Keratinocyte (primary cell): Measurements from ENCODE around the gene DHCR7. TPM values are rescaled to one million over a fixed set of nuclear protein-coding genes. Genes with fewer than 3 reads are reported as not detected.

ENCODE experiments used
- DNase-seq: peaks from one replicate; pipeline ENCODE4 v3.0.0-alpha.2; 2011; ENCODE audit warnings: low read depth, missing footprints, low spot score
- FAIRE-seq: peaks from 2 replicates; lab custom pipeline; 2011; peaks lifted over from hg19 to GRCh38; lab: Jason Lieb, UNC
- H2AFZ ChIP-seq: 2 replicates; pipeline ENCODE4 v1.6.0; 2012; ENCODE audit warnings: low read length, control low read depth, inconsistent platforms; ENCODE audit not compliant: control insufficient read depth
- H3K27ac ChIP-seq: 2 replicates; pipeline ENCODE4 v1.5.1; 2011; ENCODE audit warnings: low read length; ENCODE audit not compliant: control insufficient read depth, insufficient read depth
- H3K27me3 ChIP-seq: 3 replicates; pipeline ENCODE4 v1.6.0; 2011; ENCODE audit warnings: low read length; ENCODE audit not compliant: control insufficient read depth, insufficient read depth; ENCODE audit errors: extremely low read depth
- H3K36me3 ChIP-seq, 2 experiments: 2 replicates in 1 of 2; 3 replicates in 1 of 2; pipeline ENCODE4 v1.5.1; 2011; ENCODE audit warnings: low read length in 2 of 2, mild to moderate bottlenecking in 1 of 2; ENCODE audit not compliant: control insufficient read depth in 2 of 2, insufficient read depth in 2 of 2; ENCODE audit errors: extremely low read depth in 1 of 2
- H3K4me1 ChIP-seq: 3 replicates; pipeline ENCODE4 v1.5.1; 2011; ENCODE audit warnings: low read length; ENCODE audit not compliant: control insufficient read depth, insufficient read depth; ENCODE audit errors: extremely low read depth
- H3K4me2 ChIP-seq: 3 replicates; pipeline ENCODE4 v1.6.0; 2011; ENCODE audit warnings: low read depth, low read length; ENCODE audit not compliant: control insufficient read depth, insufficient read depth; ENCODE audit errors: extremely low read depth
- H3K4me3 ChIP-seq, 3 experiments: fragments of 200-600 bp in 1 of 3; sonication (generic) in 1 of 3; 2 replicates in 2 of 3; 3 replicates in 1 of 3; pipeline ENCODE4 v1.5.1; 2011 to 2016; ENCODE audit warnings: low read length in 3 of 3, mild to moderate bottlenecking in 3 of 3, control low read depth in 2 of 3, inconsistent platforms in 1 of 3, low read depth in 1 of 3, mixed read lengths in 1 of 3, mixed run types in 1 of 3, moderate library complexity in 1 of 3; ENCODE audit not compliant: control insufficient read depth in 2 of 3, insufficient read depth in 2 of 3; ENCODE audit errors: extremely low read depth in 1 of 3
- H3K79me2 ChIP-seq: 2 replicates; pipeline ENCODE4 v1.6.0; 2012; ENCODE audit warnings: low read length; ENCODE audit not compliant: control insufficient read depth, insufficient read depth
- H3K9ac ChIP-seq: 3 replicates; pipeline ENCODE4 v1.6.0; 2011; ENCODE audit warnings: low read length; ENCODE audit not compliant: control insufficient read depth, insufficient read depth; ENCODE audit errors: extremely low read depth
- H3K9me1 ChIP-seq: 3 replicates; pipeline ENCODE4 v1.6.0; 2011; ENCODE audit warnings: low read length; ENCODE audit not compliant: control insufficient read depth, insufficient read depth; ENCODE audit errors: extremely low read depth
- H3K9me3 ChIP-seq: 2 replicates; pipeline ENCODE4 v1.5.1; 2012; ENCODE audit warnings: low read depth, low read length; ENCODE audit not compliant: control insufficient read depth
- H4K20me1 ChIP-seq: 3 replicates; pipeline ENCODE4 v1.6.0; 2011; ENCODE audit warnings: low read length; ENCODE audit not compliant: control insufficient read depth, insufficient read depth; ENCODE audit errors: extremely low read depth
- EZH2 ChIP-seq: IDR thresholded peaks from one replicate; pipeline ENCODE4 v1.6.1; 2012; ENCODE audit warnings: inconsistent platforms, mild to moderate bottlenecking, low read length, moderate library complexity
- dilution Hi-C: fragments of 300-500 bp; cut with MboI; formaldehyde crosslinking; loops from one replicate; pipeline ENCODE4 v1.7.0; 2020; ENCODE audit warnings: low sequenced_read_pairs; ENCODE audit not compliant: extremely low pct_ligation_motif_present
- polyA plus RNA-seq, 5 experiments: library from polyadenylated mRNA; depleted of rRNA in 3 of 5; stranded (reverse) in 3 of 5; stranded (forward) in 1 of 5; unstranded in 1 of 5; fragments of >200 nt; gene quantifications; 1 replicate in 1 of 5; 2 replicates in 3 of 5; 3 replicates in 1 of 5; pipeline versions ENCODE4 v1.2.1 to v1.2.3, GENCODE V29; 2011 to 2012; ENCODE audit warnings: missing spikeins in 2 of 5, low read depth in 1 of 5, low replicate concordance in 1 of 5
- TF ChIP-seq, protein P1 (sequence below), 3 experiments: IDR thresholded peaks in 1 of 3; conservative IDR thresholded peaks in 1 of 3; optimal IDR thresholded peaks in 1 of 3; 2 replicates in 2 of 3; 3 replicates in 1 of 3; pipeline versions ENCODE3 to v1.5.1; 2011; ENCODE audit warnings: low read length in 3 of 3, mild to moderate bottlenecking in 3 of 3, moderate library complexity in 2 of 3, control low read depth in 1 of 3, inconsistent platforms in 1 of 3; ENCODE audit not compliant: insufficient read depth in 2 of 3; ENCODE audit errors: extremely low read depth in 1 of 3

Gene DHCR7
- polyA plus RNA-seq, 1 donor (not counting 4 experiments of a cell fraction or from before 2014, with no cell fraction given), result 143 TPM

DNA sequence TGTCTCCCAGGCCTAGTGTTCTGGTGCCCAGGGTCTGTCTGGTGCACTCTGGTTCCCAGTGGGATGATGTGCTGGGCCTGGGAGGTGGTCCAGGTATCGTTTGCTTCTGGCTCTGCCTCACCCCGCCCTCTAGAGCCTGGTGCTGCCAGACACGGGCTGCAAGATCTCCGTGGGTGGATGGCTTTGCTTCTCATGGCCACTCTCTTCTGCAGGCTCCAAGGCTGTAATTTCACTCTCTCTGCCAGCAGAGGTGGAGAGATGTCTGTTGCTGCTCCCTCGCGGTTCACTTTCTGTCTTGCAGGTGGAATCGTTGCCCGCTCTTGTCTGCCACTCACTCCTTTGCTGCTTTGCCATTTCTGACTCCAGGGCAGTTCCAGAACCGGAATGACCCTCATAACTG, 18.2 kb upstream of the DHCR7 start:
- H3K4me1 ChIP-seq, result no peaks in the 10 kb centered on the region
- H3K9me1 ChIP-seq, result no peaks in the 10 kb centered on the region
- H3K4me3 ChIP-seq, result no peak overlapping the region
- no peak overlapping the region for H3K27ac ChIP-seq
- no peak overlapping the region for H3K9ac ChIP-seq
- no peaks in the 10 kb centered on the region for H3K79me2 ChIP-seq
- dilution Hi-C loops, result no loop called here
- DNase-seq (no peak), FAIRE-seq (no peak)
- H3K4me2 ChIP-seq, result no peak overlapping the region
- H2AFZ ChIP-seq, result no peak overlapping the region
- H4K20me1 ChIP-seq, result no peaks in the 10 kb centered on the region
- H3K9me3 ChIP-seq, result no peaks in the 10 kb centered on the region
- H3K27me3 ChIP-seq, result no peaks in the 10 kb centered on the region
- no peak for TF ChIP-seq EZH2
- TF ChIP-seq, protein P1, sequence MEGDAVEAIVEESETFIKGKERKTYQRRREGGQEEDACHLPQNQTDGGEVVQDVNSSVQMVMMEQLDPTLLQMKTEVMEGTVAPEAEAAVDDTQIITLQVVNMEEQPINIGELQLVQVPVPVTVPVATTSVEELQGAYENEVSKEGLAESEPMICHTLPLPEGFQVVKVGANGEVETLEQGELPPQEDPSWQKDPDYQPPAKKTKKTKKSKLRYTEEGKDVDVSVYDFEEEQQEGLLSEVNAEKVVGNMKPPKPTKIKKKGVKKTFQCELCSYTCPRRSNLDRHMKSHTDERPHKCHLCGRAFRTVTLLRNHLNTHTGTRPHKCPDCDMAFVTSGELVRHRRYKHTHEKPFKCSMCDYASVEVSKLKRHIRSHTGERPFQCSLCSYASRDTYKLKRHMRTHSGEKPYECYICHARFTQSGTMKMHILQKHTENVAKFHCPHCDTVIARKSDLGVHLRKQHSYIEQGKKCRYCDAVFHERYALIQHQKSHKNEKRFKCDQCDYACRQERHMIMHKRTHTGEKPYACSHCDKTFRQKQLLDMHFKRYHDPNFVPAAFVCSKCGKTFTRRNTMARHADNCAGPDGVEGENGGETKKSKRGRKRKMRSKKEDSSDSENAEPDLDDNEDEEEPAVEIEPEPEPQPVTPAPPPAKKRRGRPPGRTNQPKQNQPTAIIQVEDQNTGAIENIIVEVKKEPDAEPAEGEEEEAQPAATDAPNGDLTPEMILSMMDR (optimal IDR thresholded peaks at IDR 0.05 in 1 of 3, IDR thresholded peaks at IDR 0.05 in 1 of 3, conservative IDR thresholded peaks at IDR 0.05 in 1 of 3; ENCODE audit: extremely low read depth in 1 of 3, insufficient read depth in 2 of 3, low read length in 3 of 3), result no peak
- peaks cover 16 to 31% of the 10 kb centered on the region in 2 experiments for H3K36me3 ChIP-seq

DNA sequence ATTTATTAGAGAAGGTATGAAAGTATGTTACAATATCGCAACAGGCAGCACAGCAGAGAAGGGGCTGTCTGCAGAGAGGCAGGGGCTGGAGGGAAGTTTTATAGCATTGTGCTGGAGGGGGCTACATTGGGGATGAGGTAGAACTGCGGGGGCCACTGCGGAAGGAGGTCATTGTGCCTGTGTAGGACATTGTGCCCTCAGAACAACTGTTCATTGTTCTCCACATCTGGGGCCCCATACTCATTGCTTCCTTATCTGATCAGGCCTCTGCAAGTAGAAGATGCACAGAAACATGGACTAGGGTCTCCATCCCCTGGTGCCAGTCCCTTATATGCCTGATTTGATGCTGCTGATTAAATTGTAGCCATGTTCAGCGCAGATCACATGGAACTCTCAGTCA, 16.9 kb upstream of the DHCR7 start:
- Histone ChIP-seq H3K4me1 (no peaks in the 10 kb centered on the region), H2AFZ (no peak overlapping the region), H3K4me2 (no peak overlapping the region), H3K79me2 (no peaks in the 10 kb centered on the region), H3K27me3 (no peaks in the 10 kb centered on the region), H3K9me1 (no peaks in the 10 kb centered on the region), H4K20me1 (no peaks in the 10 kb centered on the region), H3K9ac (no peak overlapping the region), H3K36me3 (peaks cover 23 to 33% of the 10 kb centered on the region in 2 experiments), H3K27ac (no peak overlapping the region), H3K4me3 (no peak overlapping the region), H3K9me3 (no peaks in the 10 kb centered on the region)
- FAIRE-seq (no peak), DNase-seq (no peak)
- dilution Hi-C loops, result no loop called here
- no peak for TF ChIP-seq EZH2
- TF ChIP-seq, protein P1 (optimal IDR thresholded peaks at IDR 0.05 in 1 of 3, IDR thresholded peaks at IDR 0.05 in 1 of 3, conservative IDR thresholded peaks at IDR 0.05 in 1 of 3; ENCODE audit: extremely low read depth in 1 of 3, insufficient read depth in 2 of 3, low read length in 3 of 3), result no peak
